Gastroesophageal sphincter (tissue), 4 donors: ENCODE measurements around the gene TRNP1. TPM values are rescaled to one million over a fixed set of nuclear protein-coding genes. Genes with fewer than 3 reads are reported as not detected.

Experiments
- ATAC-seq: fragments of 150-250 bp; one replicate; pipeline ENCODE4 v1.9.1; 2016; ENCODE audit warnings: mild to moderate bottlenecking, moderate library complexity
- H3K27ac ChIP-seq, 4 donors: fragments of 200-600 bp; sonication (generic) in 3 of 4; 1 replicate in 3 of 4; 2 replicates in 1 of 4; pipeline ENCODE4 v1.5.1; 2016 to 2019
- H3K27me3 ChIP-seq: fragments of 200-600 bp; sonication (generic); one replicate; pipeline ENCODE4 v1.5.1; 2019
- H3K36me3 ChIP-seq, 2 donors: fragments of 200-600 bp; sonication (generic); one replicate each; pipeline ENCODE4 v1.5.1; 2019; ENCODE audit warnings: control low read depth in 1 of 2
- H3K4me1 ChIP-seq, 3 donors: fragments of 200-600 bp; sonication (generic); 1 replicate in 2 of 3; 2 replicates in 1 of 3; pipeline ENCODE4 v1.5.1; 2016 to 2019; ENCODE audit warnings: control low read depth in 2 of 3
- H3K4me3 ChIP-seq, 2 donors: fragments of 200-600 bp; sonication (generic); one replicate each; pipeline ENCODE4 v1.5.1; 2019; ENCODE audit warnings: mild to moderate bottlenecking in 1 of 2, moderate library complexity in 1 of 2
- H3K9me3 ChIP-seq, 3 donors: fragments of 200-600 bp; sonication (generic); one replicate each; pipeline ENCODE4 v1.5.1; 2017 to 2019; ENCODE audit warnings: control low read depth in 2 of 3
- EP300 ChIP-seq: sonication (generic); formaldehyde crosslinking; IDR thresholded peaks from one replicate; pipeline ENCODE4 v1.6.1; 2017; ENCODE audit warnings: antibody characterized with exemption, mild to moderate bottlenecking
- POLR2A ChIP-seq, 2 donors: fragments of 450-650 bp; IDR thresholded peaks; one replicate each; pipeline ENCODE4 v1.6.1; 2017; ENCODE audit warnings: antibody characterized with exemption in 2 of 2, mild to moderate bottlenecking in 2 of 2, moderate library complexity in 1 of 2
- POLR2AphosphoS5 ChIP-seq: sonication (generic); formaldehyde crosslinking; IDR thresholded peaks from one replicate; pipeline ENCODE4 v1.6.1; 2017; ENCODE audit warnings: antibody characterized with exemption
- WGBS, 2 donors: methylation state at CpG; one replicate each; pipeline ENCODE4 v1.1.5; 2018; ENCODE audit warnings: low coverage in 1 of 2; 5-methylcytosine and 5-hydroxymethylcytosine counted together
- total RNA-seq, 4 donors: library from RNA; depleted of rRNA; stranded (reverse); fragments of >200 nt; gene quantifications; one replicate each; pipeline ENCODE4 v1.1.0, GENCODE V29; 2016
- TF ChIP-seq, protein P1 (sequence below), 4 experiments: fragments of 200-600 bp in 2 of 4; fragments of 450-650 bp in 2 of 4; sonication (generic) in 1 of 4; IDR thresholded peaks; one replicate each; pipeline ENCODE4 v1.5.1; 2017 to 2019; ENCODE audit warnings: antibody characterized with exemption in 4 of 4, mild to moderate bottlenecking in 2 of 4, moderate library complexity in 2 of 4

TRNP1 gene
- total RNA-seq, 4 donors from 2014 or later, result 15.9 to 48.4 (median 38.8) TPM

DNA sequence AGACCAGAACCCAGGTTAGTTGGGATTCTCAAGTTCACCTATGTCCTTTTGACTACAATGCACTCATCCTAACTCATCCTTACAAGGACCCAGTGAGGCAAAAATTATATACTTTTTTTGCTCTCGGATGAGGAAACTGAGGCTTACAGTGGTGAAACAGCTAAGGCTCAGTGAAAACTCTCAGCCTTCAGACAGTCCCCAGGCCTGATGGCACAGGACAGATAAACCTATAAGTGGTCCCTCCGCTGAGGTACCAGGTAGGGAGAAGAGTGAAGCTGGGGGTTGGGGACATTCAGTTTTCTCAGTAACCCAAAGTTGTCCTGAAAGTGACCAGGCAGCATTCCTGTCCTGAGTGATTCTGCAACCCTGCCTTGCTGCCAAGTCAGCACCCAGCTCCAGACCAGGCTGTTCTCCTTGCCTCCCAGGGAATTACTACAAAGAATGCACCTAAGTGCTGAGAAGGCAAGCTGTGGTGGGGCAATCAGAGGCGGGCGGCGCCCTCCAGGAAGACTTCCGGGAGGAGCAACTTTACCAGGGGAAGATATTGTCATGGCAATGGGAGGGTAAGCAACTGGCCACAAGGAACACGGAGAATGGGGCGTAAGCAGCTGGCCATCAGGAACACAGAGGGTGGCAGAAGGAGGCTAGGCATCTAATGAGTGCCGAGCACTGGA, 14.6 kb downstream of the TRNP1 start:
- Histone ChIP-seq H3K27ac (peak overlapping the region; percentile 82 to 95 (median 93)), H3K36me3 (peaks cover 0 to 36% of the 10 kb centered on the region in 2 donors), H3K4me1 (peaks cover 10 to 87% (median 23%) of the 10 kb centered on the region in 3 donors), H3K4me3 (peak overlapping the region; percentile 4 to 68), H3K27me3 (no peaks in the 10 kb centered on the region), H3K9me3 (no peaks in the 10 kb centered on the region)
- peak in 1 of 2 donors; percentile 15 for TF ChIP-seq POLR2A (IDR thresholded peaks at IDR 0.05)
- TF ChIP-seq EP300, result no peak
- TF ChIP-seq POLR2AphosphoS5, result peak; percentile 92
- ATAC-seq, result peak; percentile 26
- 50 to 53% methylated on average over 3 to 4 of the region's 9 CpGs for WGBS, 2 donors

DNA sequence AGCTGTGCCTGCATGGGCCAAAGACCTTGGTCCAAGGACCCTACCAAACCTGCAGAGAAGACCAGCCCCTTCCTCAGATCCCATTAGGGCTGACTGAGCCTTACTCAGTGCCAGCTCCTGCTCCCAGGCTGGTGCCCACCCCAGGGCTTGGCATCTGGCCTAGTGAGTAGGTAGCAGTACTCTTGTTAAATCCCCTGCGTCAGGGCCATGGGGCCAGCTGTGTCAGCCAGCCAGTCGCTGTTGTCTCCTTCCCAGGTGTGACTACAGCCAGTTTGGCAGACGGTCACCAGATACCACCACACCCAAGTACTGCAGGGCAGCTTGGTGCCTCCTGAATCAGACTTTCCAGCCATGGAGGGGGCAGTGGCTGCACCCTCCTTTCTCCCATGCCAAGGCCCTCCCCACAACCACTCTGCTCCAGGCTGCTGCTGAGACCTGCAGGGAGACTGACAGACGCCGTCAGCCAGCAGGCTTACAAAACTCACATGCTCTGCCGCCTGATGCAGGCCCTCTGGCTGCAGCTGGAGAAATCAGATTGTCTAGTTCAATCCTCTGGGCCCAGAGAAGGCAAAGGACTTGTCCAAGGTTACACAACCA, 16.2 kb downstream of the TRNP1 start:
- no peaks in the 10 kb centered on the region for H3K27me3 ChIP-seq
- TF ChIP-seq POLR2A (IDR thresholded peaks at IDR 0.05), result no peak
- TF ChIP-seq EP300, result no peak
- no peak for TF ChIP-seq POLR2AphosphoS5
- TF ChIP-seq, protein P1, sequence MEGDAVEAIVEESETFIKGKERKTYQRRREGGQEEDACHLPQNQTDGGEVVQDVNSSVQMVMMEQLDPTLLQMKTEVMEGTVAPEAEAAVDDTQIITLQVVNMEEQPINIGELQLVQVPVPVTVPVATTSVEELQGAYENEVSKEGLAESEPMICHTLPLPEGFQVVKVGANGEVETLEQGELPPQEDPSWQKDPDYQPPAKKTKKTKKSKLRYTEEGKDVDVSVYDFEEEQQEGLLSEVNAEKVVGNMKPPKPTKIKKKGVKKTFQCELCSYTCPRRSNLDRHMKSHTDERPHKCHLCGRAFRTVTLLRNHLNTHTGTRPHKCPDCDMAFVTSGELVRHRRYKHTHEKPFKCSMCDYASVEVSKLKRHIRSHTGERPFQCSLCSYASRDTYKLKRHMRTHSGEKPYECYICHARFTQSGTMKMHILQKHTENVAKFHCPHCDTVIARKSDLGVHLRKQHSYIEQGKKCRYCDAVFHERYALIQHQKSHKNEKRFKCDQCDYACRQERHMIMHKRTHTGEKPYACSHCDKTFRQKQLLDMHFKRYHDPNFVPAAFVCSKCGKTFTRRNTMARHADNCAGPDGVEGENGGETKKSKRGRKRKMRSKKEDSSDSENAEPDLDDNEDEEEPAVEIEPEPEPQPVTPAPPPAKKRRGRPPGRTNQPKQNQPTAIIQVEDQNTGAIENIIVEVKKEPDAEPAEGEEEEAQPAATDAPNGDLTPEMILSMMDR (IDR thresholded peaks at IDR 0.05), result no peak
- no peak for ATAC-seq
- H3K9me3 ChIP-seq, result no peaks in the 10 kb centered on the region
- WGBS, 2 donors, result no CpG with 5 or more reads among the region's 6 CpGs
- H3K4me1 ChIP-seq, result peaks cover 9 to 75% (median 17%) of the 10 kb centered on the region in 3 donors
- H3K36me3 ChIP-seq, result peaks cover 0 to 21% of the 10 kb centered on the region in 2 donors
- H3K4me3 ChIP-seq, result peak overlapping the region; percentile 68 to 86
- peak overlapping the region; percentile 93 to 95 (median 94) for H3K27ac ChIP-seq

DNA sequence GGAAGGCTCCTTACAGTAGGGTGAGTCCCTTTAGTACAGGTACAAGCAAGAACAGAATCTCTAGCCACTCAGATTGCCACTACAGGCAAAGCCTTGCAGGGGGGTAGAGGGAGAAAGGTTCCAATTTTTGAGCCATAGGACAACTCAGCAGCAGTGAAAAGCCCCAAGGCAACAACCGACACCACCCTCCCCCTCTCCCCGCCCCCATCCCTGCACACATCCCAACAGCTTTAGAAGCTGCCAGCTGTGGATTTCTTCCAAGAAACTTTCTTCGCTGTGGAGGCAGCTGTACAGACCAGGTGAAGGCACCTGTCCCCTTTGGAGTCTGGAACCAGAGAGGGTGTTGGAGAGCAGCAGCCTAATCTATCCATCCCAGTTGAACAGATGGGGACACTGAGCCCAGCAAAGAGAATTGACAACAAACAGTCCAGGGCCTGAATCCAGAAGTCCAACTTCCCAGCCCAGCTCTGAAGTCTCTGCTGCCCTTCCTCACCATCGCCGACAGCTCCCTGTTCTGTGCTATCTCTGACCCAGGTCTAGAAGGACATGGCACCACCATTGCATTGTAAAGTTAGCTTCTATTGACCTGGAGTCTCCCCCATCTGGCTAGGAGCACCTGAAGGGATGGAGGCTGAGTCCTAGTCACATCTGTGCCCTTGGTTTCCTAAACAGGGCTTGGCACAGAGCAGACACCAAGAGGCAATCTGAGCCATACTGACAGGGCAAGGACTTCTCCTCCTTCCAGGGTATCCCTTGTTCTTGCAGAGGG, 16.9 kb downstream of the TRNP1 start:
- peak overlapping the region; percentile 68 to 86 for H3K4me3 ChIP-seq
- no peak for ATAC-seq
- WGBS, 2 donors, result 27% methylated on average over 2 of the region's 5 CpGs; no CpG with 5 or more reads in 1 of the 2 donors

DNA sequence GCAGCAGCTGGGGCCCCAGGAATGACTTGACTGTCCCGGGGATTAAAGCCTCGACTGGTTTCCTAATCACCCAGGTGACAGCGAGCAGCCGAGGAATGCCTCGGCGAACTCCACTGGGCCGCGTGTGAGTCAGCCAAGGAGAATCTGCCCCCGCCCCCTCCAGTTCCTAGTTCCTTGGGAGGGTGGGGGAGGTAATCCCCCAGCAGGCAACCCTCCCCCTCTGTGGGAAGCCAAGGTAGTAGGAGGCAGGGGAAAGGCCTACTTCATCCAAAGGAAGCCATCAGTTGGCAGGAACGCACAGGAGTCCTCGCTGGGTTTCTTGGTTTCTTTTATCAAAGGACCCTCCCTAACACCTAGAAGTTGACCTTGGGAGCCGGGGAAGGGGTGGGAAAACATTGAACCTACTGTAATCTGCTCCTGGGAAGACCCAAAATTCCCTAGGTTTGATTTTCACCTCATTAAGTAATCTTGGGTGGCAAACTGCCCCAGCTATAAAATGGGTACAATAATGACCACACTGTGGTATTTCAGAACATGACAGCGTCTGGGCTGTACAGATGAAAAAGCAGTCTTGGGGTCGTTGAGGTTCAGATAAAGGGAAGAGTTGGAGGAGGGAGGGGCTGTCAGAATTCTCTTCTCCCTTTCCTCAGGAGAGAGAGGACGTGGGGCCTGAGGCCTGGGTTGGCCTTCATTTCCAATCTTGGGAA, 17.7 kb downstream of the TRNP1 start:
- Histone ChIP-seq H3K9me3 (no peaks in the 10 kb centered on the region), H3K36me3 (peaks cover 0 to 6% of the 10 kb centered on the region in 2 donors), H3K4me3 (peak overlapping the region; percentile 68 to 86), H3K27ac (peak overlapping the region; percentile 93 to 95 (median 94)), H3K4me1 (peaks cover 0 to 60% (median 6%) of the 10 kb centered on the region in 3 donors), H3K27me3 (no peaks in the 10 kb centered on the region)
- peak; percentile 16 to 33 for TF ChIP-seq POLR2A (IDR thresholded peaks at IDR 0.05)
- TF ChIP-seq POLR2AphosphoS5, result peak; percentile 87
- TF ChIP-seq, protein P1 (IDR thresholded peaks at IDR 0.05), result no peak
- no peak for TF ChIP-seq EP300
- ATAC-seq, result peak; percentile 56
- WGBS, 2 donors, result 17 to 42% methylated on average over 2 to 5 of the region's 15 CpGs

More for the DNA sequence above, 16.9 kb downstream of the TRNP1 start:
- H3K9me3 ChIP-seq, result no peaks in the 10 kb centered on the region
- H3K27ac ChIP-seq, result peak overlapping the region; percentile 93 to 95 (median 94)
- no peaks in the 10 kb centered on the region for H3K27me3 ChIP-seq
- H3K4me1 ChIP-seq, result peaks cover 2 to 68% (median 9%) of the 10 kb centered on the region in 3 donors
- TF ChIP-seq POLR2AphosphoS5 (no peak), POLR2A (IDR thresholded peaks at IDR 0.05) (no peak), EP300 (no peak)
- TF ChIP-seq, protein P1 (IDR thresholded peaks at IDR 0.05), result no peak
- peaks cover 0 to 14% of the 10 kb centered on the region in 2 donors for H3K36me3 ChIP-seq
